PFSK-1 (cell line): Measurements from ENCODE around the gene HHLA2.

Experiments used
- FOXP2 ChIP-seq: optimal IDR thresholded peaks from 2 replicates; pipeline ENCODE3; 2011; ENCODE audit warnings: borderline replicate concordance, control low read depth, inconsistent platforms; ENCODE audit not compliant: insufficient read depth; ENCODE audit errors: extremely low read length, extremely low read depth
- POLR2AphosphoS5 ChIP-seq: IDR thresholded peaks from 2 replicates; pipeline ENCODE4 v1.6.1; 2012; ENCODE audit warnings: low read depth, mild to moderate bottlenecking, control low read depth, low read length, moderate library complexity
- REST ChIP-seq, 2 experiments: IDR thresholded peaks; 2 replicates each; pipeline versions ENCODE4 v1.6.1 to v1.8.0; 2011 to 2012; ENCODE audit warnings: low read depth in 2 of 2, low read length in 2 of 2, control low read depth in 1 of 2, inconsistent platforms in 1 of 2, mild to moderate bottlenecking in 1 of 2, moderate library complexity in 1 of 2; ENCODE audit not compliant: insufficient read depth in 1 of 2
- SIN3A ChIP-seq: IDR thresholded peaks from 2 replicates; pipeline ENCODE4 v1.6.1; 2012; ENCODE audit warnings: mild to moderate bottlenecking, low read length, moderate library complexity, borderline replicate concordance; ENCODE audit not compliant: insufficient read depth
- TAF1 ChIP-seq: IDR thresholded peaks from 2 replicates; pipeline ENCODE4 v1.6.1; 2012; ENCODE audit warnings: low read length, control low read depth, borderline replicate concordance; ENCODE audit not compliant: insufficient read depth

HHLA2 gene

GRCh38 chr3:108345492-108346205, 49.3 kb downstream of the HHLA2 start:
- TF ChIP-seq FOXP2: no peak

GRCh38 chr3:108346301-108347227, 50.2 kb downstream of the HHLA2 start:
- TF ChIP-seq SIN3A: no peak

GRCh38 chr3:108352176-108352575, 55.8 kb downstream of the HHLA2 start:
- TF ChIP-seq FOXP2 (no peak), POLR2AphosphoS5 (no peak), SIN3A (no peak), TAF1 (no peak), REST (IDR thresholded peaks at IDR 0.05; ENCODE audit: insufficient read depth in 1 of 2, low read depth in 2 of 2, low read length in 2 of 2) (no peak)

GRCh38 chr3:108354562-108354961, 58.2 kb downstream of the HHLA2 start:
- TF ChIP-seq REST (IDR thresholded peaks at IDR 0.05; ENCODE audit: insufficient read depth in 1 of 2, low read depth in 2 of 2, low read length in 2 of 2) (no peak), TAF1 (no peak), FOXP2 (no peak)

- TF ChIP-seq REST (IDR thresholded peaks at IDR 0.05; ENCODE audit: insufficient read depth in 1 of 2, low read depth in 2 of 2, low read length in 2 of 2): no peak
These were observed 60.7 kb downstream of the HHLA2 start for GRCh38 chr3:108357042-108357441.

GRCh38 chr3:108359011-108359410, 62.7 kb downstream of the HHLA2 start:
- TF ChIP-seq FOXP2 (no peak), SIN3A (no peak), POLR2AphosphoS5 (no peak), REST (IDR thresholded peaks at IDR 0.05; ENCODE audit: insufficient read depth in 1 of 2, low read depth in 2 of 2, low read length in 2 of 2) (no peak), TAF1 (no peak)
